GM23338 (cell line): Measurements from ENCODE around the gene ADAMTS5. TPM values are rescaled to one million over a fixed set of nuclear protein-coding genes. Genes with fewer than 3 reads are reported as not detected.

Experiments
- ATAC-seq: fragments of 200-7000 bp; cut with Tn5 transposase; 3 replicates; pipeline ENCODE4 v1.9.1; 2020
- DNase-seq: peaks from one replicate; pipeline ENCODE4 v3.0.0-alpha.2; 2015; ENCODE audit warnings: low spot score
- H2AFZ ChIP-seq: fragments of 200-600 bp; sonication (generic); 2 replicates; pipeline ENCODE4 v1.8.0; 2016; ENCODE audit warnings: antibody characterized with exemption, mild to moderate bottlenecking, moderate library complexity
- H3F3A ChIP-seq: fragments of 200-600 bp; sonication (generic); replicated peaks from 2 replicates; pipeline ENCODE4 v1.8.0; 2017; ENCODE audit warnings: antibody characterized with exemption, mixed run types, low read depth
- H3K27ac ChIP-seq: fragments of 200-600 bp; sonication (generic); 2 replicates; pipeline ENCODE4 v1.6.1; 2016; ENCODE audit warnings: low read depth
- H3K27me3 ChIP-seq: fragments of 200-600 bp; sonication (generic); 2 replicates; pipeline ENCODE4 v1.8.0; 2016; ENCODE audit warnings: mild to moderate bottlenecking, mixed run types, moderate library complexity; ENCODE audit not compliant: insufficient read depth
- H3K36me3 ChIP-seq: fragments of 200-600 bp; sonication (generic); 2 replicates; pipeline ENCODE4 v1.8.0; 2016; ENCODE audit warnings: mild to moderate bottlenecking; ENCODE audit not compliant: insufficient read depth
- H3K4me1 ChIP-seq: fragments of 200-600 bp; sonication (generic); 2 replicates; pipeline ENCODE4 v1.8.0; 2016; ENCODE audit warnings: mild to moderate bottlenecking, moderate library complexity; ENCODE audit not compliant: insufficient read depth
- H3K4me2 ChIP-seq: fragments of 200-600 bp; sonication (generic); 2 replicates; pipeline ENCODE4 v1.7.1; 2017; ENCODE audit warnings: mixed run types
- H3K4me3 ChIP-seq: fragments of 200-600 bp; sonication (generic); 2 replicates; pipeline ENCODE4 v1.6.1; 2016; ENCODE audit warnings: mixed run types
- H3K79me2 ChIP-seq: fragments of 200-600 bp; sonication (generic); replicated peaks from 2 replicates; pipeline ENCODE4 v1.8.0; 2017; ENCODE audit warnings: mild to moderate bottlenecking; ENCODE audit not compliant: insufficient read depth
- H3K9me2 ChIP-seq: fragments of 200-600 bp; sonication (generic); 2 replicates; pipeline ENCODE4 v1.8.0; 2017; ENCODE audit not compliant: insufficient read depth
- H4K20me1 ChIP-seq: fragments of 200-600 bp; sonication (generic); replicated peaks from 2 replicates; pipeline ENCODE4 v1.8.0; 2017; ENCODE audit warnings: mild to moderate bottlenecking; ENCODE audit not compliant: insufficient read depth
- H3K27ac Mint-ChIP-seq: 2 replicates; pipeline ENCODE4 v1.8.0; 2020; ENCODE audit warnings: inconsistent platforms, mild to moderate bottlenecking, moderate library complexity, mixed read lengths
- H3K27me3 Mint-ChIP-seq: 3 replicates; pipeline ENCODE4 v1.8.0; 2022; ENCODE audit warnings: low read depth, mild to moderate bottlenecking, moderate library complexity, mixed read lengths, inconsistent platforms; ENCODE audit not compliant: insufficient read depth, poor library complexity
- H3K36me3 Mint-ChIP-seq: 3 replicates; pipeline ENCODE4 v1.8.0; 2021; ENCODE audit warnings: low read depth, mild to moderate bottlenecking, inconsistent platforms, moderate library complexity, mixed read lengths
- H3K4me1 Mint-ChIP-seq: 3 replicates; pipeline ENCODE4 v1.8.0; 2020; ENCODE audit warnings: mild to moderate bottlenecking, inconsistent platforms, mixed read lengths
- H3K4me3 Mint-ChIP-seq: 3 replicates; pipeline ENCODE4 v1.8.0; 2021; ENCODE audit warnings: moderate library complexity, mild to moderate bottlenecking, inconsistent platforms, mixed read lengths
- H3K9me3 Mint-ChIP-seq: 3 replicates; pipeline ENCODE4 v1.8.0; 2020; ENCODE audit warnings: moderate library complexity, mild to moderate bottlenecking, inconsistent platforms, mixed read lengths
- CREB1 ChIP-seq: fragments of 250-450 bp; sonication (Bioruptor Pico); IDR thresholded peaks from 2 replicates; pipeline ENCODE4 v1.5.0; 2020; ENCODE audit warnings: low read depth, mild to moderate bottlenecking, moderate library complexity
- CTCF ChIP-seq, 2 experiments: fragments of 200-600 bp in 1 of 2; sonication (generic) in 1 of 2; conservative IDR thresholded peaks; 2 replicates each; pipeline versions ENCODE4 v1.5.1 to v1.6.1; 2016 to 2017; ENCODE audit warnings: antibody characterized with exemption in 2 of 2, low read depth in 2 of 2, mild to moderate bottlenecking in 2 of 2, moderate library complexity in 1 of 2
- ETS1 ChIP-seq: IDR thresholded peaks from 2 replicates; pipeline ENCODE4 v1.6.1; 2016; ENCODE audit warnings: antibody characterized with exemption
- EZH2 ChIP-seq: fragments of 200-600 bp; sonication (generic); IDR thresholded peaks from one replicate; pipeline ENCODE4 v1.8.0; 2017; ENCODE audit warnings: antibody characterized with exemption, mild to moderate bottlenecking, low read depth; ENCODE audit not compliant: unreplicated experiment
- EZH2phosphoT487 ChIP-seq: fragments of 200-600 bp; sonication (generic); IDR thresholded peaks from one replicate; pipeline ENCODE4 v1.8.1; 2018; ENCODE audit warnings: antibody characterized with exemption; ENCODE audit not compliant: unreplicated experiment
- JUNB ChIP-seq: IDR thresholded peaks from one replicate; pipeline ENCODE4 v1.6.1; 2016; ENCODE audit warnings: antibody characterized with exemption; ENCODE audit not compliant: unreplicated experiment
- NANOG ChIP-seq: IDR thresholded peaks from 2 replicates; pipeline ENCODE4 v1.6.1; 2016; ENCODE audit warnings: antibody characterized with exemption, borderline replicate concordance
- POLR2AphosphoS5 ChIP-seq: IDR thresholded peaks from 2 replicates; pipeline ENCODE4 v1.6.1; 2016; ENCODE audit warnings: antibody characterized with exemption, low read depth
- REST ChIP-seq: IDR thresholded peaks from one replicate; pipeline ENCODE4 v1.6.1; 2018; ENCODE audit warnings: antibody characterized with exemption; ENCODE audit not compliant: unreplicated experiment
- STAT1 ChIP-seq: IDR thresholded peaks from one replicate; pipeline ENCODE4 v1.6.1; 2016; ENCODE audit warnings: antibody characterized with exemption; ENCODE audit not compliant: unreplicated experiment
- ZNF114 ChIP-seq: fragments of 250-450 bp; sonication (Bioruptor Pico); IDR thresholded peaks from 2 replicates; pipeline ENCODE4 v1.5.0; 2020; ENCODE audit warnings: mild to moderate bottlenecking, moderate library complexity
- ZNF331 ChIP-seq: fragments of 250-450 bp; sonication (Bioruptor Pico); IDR thresholded peaks from 2 replicates; pipeline ENCODE4 v1.5.0; 2020; ENCODE audit warnings: low read depth, mild to moderate bottlenecking, moderate library complexity
- polyA plus RNA-seq: library from polyadenylated mRNA; unstranded; fragments of >200 nt; fragmentation: Nextera tagmentation; extraction: Ambion mirVana; gene quantifications from 2 replicates; pipeline ENCODE4 v1.2.1, GENCODE V29; 2016
- total RNA-seq: library from RNA; depleted of rRNA; stranded (reverse); fragments of >200 nt; shearing (Covaris generic); gene quantifications from 2 replicates; pipeline ENCODE4 v1.2.3, GENCODE V29; 2014
- TF ChIP-seq, protein P1 (sequence below): fragments of 250-450 bp; sonication (Bioruptor Pico); IDR thresholded peaks from 2 replicates; pipeline ENCODE4 v1.5.0; 2020; ENCODE audit warnings: mild to moderate bottlenecking, moderate library complexity

Gene ADAMTS5
- total and polyA plus RNA-seq, 2 experiments from 2014 or later: 0.21 to 0.32 TPM

GRCh38 chr21:26969971-26970725 lies 3.3 kb upstream of the ADAMTS5 start:
- no peaks in the 10 kb centered on the region; the same call in 2 of the 3 replicates for H3K9me3 Mint-ChIP-seq
- Histone ChIP-seq H2AFZ (no peak overlapping the region), H3K9me2 (no peaks in the 10 kb centered on the region; the same call in 1 of the 2 replicates), H4K20me1 (no peaks in the 10 kb centered on the region), H3K4me2 (no peak overlapping the region), H3K27me3 (peaks cover 53% of the 10 kb centered on the region), H3K27ac (no peak overlapping the region), H3K4me1 (peaks cover 1% of the 10 kb centered on the region), H3K4me3 (no peak overlapping the region), H3K36me3 (no peaks in the 10 kb centered on the region), H3F3A (no peaks in the 10 kb centered on the region), H3K79me2 (no peaks in the 10 kb centered on the region)
- H3K27ac Mint-ChIP-seq: no peak overlapping the region
- H3K36me3 Mint-ChIP-seq: no peaks in the 10 kb centered on the region
- TF ChIP-seq POLR2AphosphoS5: no peak
- TF ChIP-seq, protein P1, sequence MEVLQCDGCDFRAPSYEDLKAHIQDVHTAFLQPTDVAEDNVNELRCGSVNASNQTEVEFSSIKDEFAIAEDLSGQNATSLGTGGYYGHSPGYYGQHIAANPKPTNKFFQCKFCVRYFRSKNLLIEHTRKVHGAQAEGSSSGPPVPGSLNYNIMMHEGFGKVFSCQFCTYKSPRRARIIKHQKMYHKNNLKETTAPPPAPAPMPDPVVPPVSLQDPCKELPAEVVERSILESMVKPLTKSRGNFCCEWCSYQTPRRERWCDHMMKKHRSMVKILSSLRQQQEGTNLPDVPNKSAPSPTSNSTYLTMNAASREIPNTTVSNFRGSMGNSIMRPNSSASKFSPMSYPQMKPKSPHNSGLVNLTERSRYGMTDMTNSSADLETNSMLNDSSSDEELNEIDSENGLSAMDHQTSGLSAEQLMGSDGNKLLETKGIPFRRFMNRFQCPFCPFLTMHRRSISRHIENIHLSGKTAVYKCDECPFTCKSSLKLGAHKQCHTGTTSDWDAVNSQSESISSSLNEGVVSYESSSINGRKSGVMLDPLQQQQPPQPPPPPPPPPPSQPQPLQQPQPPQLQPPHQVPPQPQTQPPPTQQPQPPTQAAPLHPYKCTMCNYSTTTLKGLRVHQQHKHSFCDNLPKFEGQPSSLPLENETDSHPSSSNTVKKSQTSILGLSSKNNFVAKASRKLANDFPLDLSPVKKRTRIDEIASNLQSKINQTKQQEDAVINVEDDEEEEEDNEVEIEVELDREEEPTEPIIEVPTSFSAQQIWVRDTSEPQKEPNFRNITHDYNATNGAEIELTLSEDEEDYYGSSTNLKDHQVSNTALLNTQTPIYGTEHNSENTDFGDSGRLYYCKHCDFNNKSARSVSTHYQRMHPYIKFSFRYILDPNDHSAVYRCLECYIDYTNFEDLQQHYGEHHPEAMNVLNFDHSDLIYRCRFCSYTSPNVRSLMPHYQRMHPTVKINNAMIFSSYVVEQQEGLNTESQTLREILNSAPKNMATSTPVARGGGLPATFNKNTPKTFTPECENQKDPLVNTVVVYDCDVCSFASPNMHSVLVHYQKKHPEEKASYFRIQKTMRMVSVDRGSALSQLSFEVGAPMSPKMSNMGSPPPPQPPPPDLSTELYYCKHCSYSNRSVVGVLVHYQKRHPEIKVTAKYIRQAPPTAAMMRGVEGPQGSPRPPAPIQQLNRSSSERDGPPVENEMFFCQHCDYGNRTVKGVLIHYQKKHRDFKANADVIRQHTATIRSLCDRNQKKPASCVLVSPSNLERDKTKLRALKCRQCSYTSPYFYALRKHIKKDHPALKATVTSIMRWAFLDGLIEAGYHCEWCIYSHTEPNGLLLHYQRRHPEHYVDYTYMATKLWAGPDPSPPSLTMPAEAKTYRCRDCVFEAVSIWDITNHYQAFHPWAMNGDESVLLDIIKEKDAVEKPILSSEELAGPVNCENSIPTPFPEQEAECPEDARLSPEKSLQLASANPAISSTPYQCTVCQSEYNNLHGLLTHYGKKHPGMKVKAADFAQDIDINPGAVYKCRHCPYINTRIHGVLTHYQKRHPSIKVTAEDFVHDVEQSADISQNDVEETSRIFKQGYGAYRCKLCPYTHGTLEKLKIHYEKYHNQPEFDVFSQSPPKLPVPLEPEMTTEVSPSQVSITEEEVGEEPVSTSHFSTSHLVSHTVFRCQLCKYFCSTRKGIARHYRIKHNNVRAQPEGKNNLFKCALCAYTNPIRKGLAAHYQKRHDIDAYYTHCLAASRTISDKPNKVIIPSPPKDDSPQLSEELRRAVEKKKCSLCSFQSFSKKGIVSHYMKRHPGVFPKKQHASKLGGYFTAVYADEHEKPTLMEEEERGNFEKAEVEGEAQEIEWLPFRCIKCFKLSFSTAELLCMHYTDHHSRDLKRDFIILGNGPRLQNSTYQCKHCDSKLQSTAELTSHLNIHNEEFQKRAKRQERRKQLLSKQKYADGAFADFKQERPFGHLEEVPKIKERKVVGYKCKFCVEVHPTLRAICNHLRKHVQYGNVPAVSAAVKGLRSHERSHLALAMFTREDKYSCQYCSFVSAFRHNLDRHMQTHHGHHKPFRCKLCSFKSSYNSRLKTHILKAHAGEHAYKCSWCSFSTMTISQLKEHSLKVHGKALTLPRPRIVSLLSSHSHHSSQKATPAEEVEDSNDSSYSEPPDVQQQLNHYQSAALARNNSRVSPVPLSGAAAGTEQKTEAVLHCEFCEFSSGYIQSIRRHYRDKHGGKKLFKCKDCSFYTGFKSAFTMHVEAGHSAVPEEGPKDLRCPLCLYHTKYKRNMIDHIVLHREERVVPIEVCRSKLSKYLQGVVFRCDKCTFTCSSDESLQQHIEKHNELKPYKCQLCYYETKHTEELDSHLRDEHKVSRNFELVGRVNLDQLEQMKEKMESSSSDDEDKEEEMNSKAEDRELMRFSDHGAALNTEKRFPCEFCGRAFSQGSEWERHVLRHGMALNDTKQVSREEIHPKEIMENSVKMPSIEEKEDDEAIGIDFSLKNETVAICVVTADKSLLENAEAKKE: no peak
- TF ChIP-seq CTCF (conservative IDR thresholded peaks at IDR 0.05; ENCODE audit: low read depth in 2 of 2): no peak
- no peak for TF ChIP-seq EZH2
- TF ChIP-seq REST: no peak
- no peak for TF ChIP-seq CREB1
- no peak for TF ChIP-seq JUNB
- no peak for TF ChIP-seq STAT1
- no peak for TF ChIP-seq ZNF114 (CRISPR knock-in tag)
- TF ChIP-seq ZNF331 (CRISPR knock-in tag): no peak
- TF ChIP-seq ETS1: no peak
- TF ChIP-seq EZH2phosphoT487: no peak
- TF ChIP-seq NANOG: no peak
- no peak for DNase-seq
- ATAC-seq: no peak
- H3K4me3 Mint-ChIP-seq: no peak overlapping the region
- peaks cover 41% of the 10 kb centered on the region for H3K27me3 Mint-ChIP-seq
- H3K4me1 Mint-ChIP-seq: peaks cover 6% of the 10 kb centered on the region
